Measurements from ENCODE around the gene RFNG. TPM values are rescaled to one million over a fixed set of nuclear protein-coding genes. Genes with fewer than 3 reads are reported as not detected.

Gene RFNG
- total and polyA plus RNA-seq, 2 of the 13 experiments (the other 11 are each of a cell fraction or from before 2014, with no cell fraction given), result 61.4 to 64.0 TPM

GRCh38 chr17:82018989-82019689 is 32.5 kb downstream of the RFNG start (continued):
- TF ChIP-seq, protein P1, sequence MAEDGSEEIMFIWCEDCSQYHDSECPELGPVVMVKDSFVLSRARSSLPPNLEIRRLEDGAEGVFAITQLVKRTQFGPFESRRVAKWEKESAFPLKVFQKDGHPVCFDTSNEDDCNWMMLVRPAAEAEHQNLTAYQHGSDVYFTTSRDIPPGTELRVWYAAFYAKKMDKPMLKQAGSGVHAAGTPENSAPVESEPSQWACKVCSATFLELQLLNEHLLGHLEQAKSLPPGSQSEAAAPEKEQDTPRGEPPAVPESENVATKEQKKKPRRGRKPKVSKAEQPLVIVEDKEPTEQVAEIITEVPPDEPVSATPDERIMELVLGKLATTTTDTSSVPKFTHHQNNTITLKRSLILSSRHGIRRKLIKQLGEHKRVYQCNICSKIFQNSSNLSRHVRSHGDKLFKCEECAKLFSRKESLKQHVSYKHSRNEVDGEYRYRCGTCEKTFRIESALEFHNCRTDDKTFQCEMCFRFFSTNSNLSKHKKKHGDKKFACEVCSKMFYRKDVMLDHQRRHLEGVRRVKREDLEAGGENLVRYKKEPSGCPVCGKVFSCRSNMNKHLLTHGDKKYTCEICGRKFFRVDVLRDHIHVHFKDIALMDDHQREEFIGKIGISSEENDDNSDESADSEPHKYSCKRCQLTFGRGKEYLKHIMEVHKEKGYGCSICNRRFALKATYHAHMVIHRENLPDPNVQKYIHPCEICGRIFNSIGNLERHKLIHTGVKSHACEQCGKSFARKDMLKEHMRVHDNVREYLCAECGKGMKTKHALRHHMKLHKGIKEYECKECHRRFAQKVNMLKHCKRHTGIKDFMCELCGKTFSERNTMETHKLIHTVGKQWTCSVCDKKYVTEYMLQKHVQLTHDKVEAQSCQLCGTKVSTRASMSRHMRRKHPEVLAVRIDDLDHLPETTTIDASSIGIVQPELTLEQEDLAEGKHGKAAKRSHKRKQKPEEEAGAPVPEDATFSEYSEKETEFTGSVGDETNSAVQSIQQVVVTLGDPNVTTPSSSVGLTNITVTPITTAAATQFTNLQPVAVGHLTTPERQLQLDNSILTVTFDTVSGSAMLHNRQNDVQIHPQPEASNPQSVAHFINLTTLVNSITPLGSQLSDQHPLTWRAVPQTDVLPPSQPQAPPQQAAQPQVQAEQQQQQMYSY (CRISPR knock-in tag; IDR thresholded peaks at IDR 0.05), result no peak
- TF ChIP-seq TOE1 (CRISPR knock-in tag; IDR thresholded peaks at IDR 0.05), result no peak
- TF ChIP-seq TBX3 (IDR thresholded peaks at IDR 0.05; ENCODE audit: borderline replicate concordance), result no peak
- no peak for TF ChIP-seq ZNF546 (CRISPR knock-in tag; conservative IDR thresholded peaks at IDR 0.05)
- no peak for TF ChIP-seq ZNF850 (CRISPR knock-in tag; conservative IDR thresholded peaks at IDR 0.05)
- no peak for TF ChIP-seq NFKBIZ (CRISPR knock-in tag; IDR thresholded peaks at IDR 0.05)
- TF ChIP-seq ZBTB7B (CRISPR knock-in tag; IDR thresholded peaks at IDR 0.05), result no peak
- no peak for TF ChIP-seq NFE2L2 (IDR thresholded peaks at IDR 0.05; ENCODE audit: low read length)
- TF ChIP-seq, protein P2, sequence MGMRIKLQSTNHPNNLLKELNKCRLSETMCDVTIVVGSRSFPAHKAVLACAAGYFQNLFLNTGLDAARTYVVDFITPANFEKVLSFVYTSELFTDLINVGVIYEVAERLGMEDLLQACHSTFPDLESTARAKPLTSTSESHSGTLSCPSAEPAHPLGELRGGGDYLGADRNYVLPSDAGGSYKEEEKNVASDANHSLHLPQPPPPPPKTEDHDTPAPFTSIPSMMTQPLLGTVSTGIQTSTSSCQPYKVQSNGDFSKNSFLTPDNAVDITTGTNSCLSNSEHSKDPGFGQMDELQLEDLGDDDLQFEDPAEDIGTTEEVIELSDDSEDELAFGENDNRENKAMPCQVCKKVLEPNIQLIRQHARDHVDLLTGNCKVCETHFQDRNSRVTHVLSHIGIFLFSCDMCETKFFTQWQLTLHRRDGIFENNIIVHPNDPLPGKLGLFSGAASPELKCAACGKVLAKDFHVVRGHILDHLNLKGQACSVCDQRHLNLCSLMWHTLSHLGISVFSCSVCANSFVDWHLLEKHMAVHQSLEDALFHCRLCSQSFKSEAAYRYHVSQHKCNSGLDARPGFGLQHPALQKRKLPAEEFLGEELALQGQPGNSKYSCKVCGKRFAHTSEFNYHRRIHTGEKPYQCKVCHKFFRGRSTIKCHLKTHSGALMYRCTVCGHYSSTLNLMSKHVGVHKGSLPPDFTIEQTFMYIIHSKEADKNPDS (CRISPR knock-in tag; IDR thresholded peaks at IDR 0.05), result no peak
- no peak for TF ChIP-seq DBP (CRISPR knock-in tag; IDR thresholded peaks at IDR 0.05; ENCODE audit: not compliant biosample characterization)
- no peak for TF ChIP-seq DPF2 (CRISPR knock-in tag; IDR thresholded peaks at IDR 0.05; ENCODE audit: borderline replicate concordance, low read depth)
- TF ChIP-seq ZNF788 (CRISPR knock-in tag; IDR thresholded peaks at IDR 0.05; ENCODE audit: borderline replicate concordance), result no peak
- TF ChIP-seq KLF15 (CRISPR knock-in tag; IDR thresholded peaks at IDR 0.05; ENCODE audit: borderline replicate concordance), result no peak
- no peak for TF ChIP-seq ATAD3A (CRISPR knock-in tag; IDR thresholded peaks at IDR 0.05)
- TF ChIP-seq ZNF549 (CRISPR knock-in tag; IDR thresholded peaks at IDR 0.05), result no peak
- no peak for TF ChIP-seq ZBTB20 (CRISPR knock-in tag; IDR thresholded peaks at IDR 0.05; ENCODE audit: borderline replicate concordance, low read depth)
- no peak for TF ChIP-seq SETDB1 (CRISPR knock-in tag; IDR thresholded peaks at IDR 0.05; ENCODE audit: borderline replicate concordance)
- TF ChIP-seq BRF2 (CRISPR knock-in tag; IDR thresholded peaks at IDR 0.05), result 0 out of 2 replicates have a peak, but pooled peaks have one; percentile 47
- no peak; the same call in 1 of the 2 replicates for TF ChIP-seq SAFB2 (CRISPR knock-in tag; IDR thresholded peaks at IDR 0.05; ENCODE audit: borderline replicate concordance, low read depth)
- no peak for TF ChIP-seq EZH2 (conservative IDR thresholded peaks at IDR 0.05; ENCODE audit: low read depth, low read length)
- TF ChIP-seq CREB1 (IDR thresholded peaks at IDR 0.05), result no peak
- TF ChIP-seq CREB1 (CRISPR knock-in tag; IDR thresholded peaks at IDR 0.05), result no peak
- no peak for TF ChIP-seq ATRX (CRISPR knock-in tag; IDR thresholded peaks at IDR 0.05; ENCODE audit: borderline replicate concordance)
